Suprapubic skin (tissue), 4 donors: Measurements from ENCODE around the gene DNAH3.

Experiments used
- CTCF ChIP-seq, 2 donors: fragments of 200-600 bp in 1 of 2; fragments of 450-650 bp in 1 of 2; sonication (generic) in 1 of 2; IDR thresholded peaks; one replicate each; pipeline ENCODE4 v1.5.1; 2016 to 2019; ENCODE audit warnings: antibody characterized with exemption in 2 of 2, mild to moderate bottlenecking in 1 of 2, moderate library complexity in 1 of 2
- EP300 ChIP-seq: sonication (generic); formaldehyde crosslinking; IDR thresholded peaks from one replicate; pipeline ENCODE4 v1.6.1; 2017; ENCODE audit warnings: antibody characterized with exemption
- POLR2A ChIP-seq, 2 donors: fragments of 450-650 bp; IDR thresholded peaks; one replicate each; pipeline ENCODE4 v1.6.1; 2017; ENCODE audit warnings: antibody characterized with exemption in 2 of 2, mild to moderate bottlenecking in 2 of 2, moderate library complexity in 2 of 2
- POLR2AphosphoS5 ChIP-seq, 3 donors: sonication (generic); formaldehyde crosslinking; IDR thresholded peaks; one replicate each; pipeline ENCODE4 v1.6.1; 2017; ENCODE audit warnings: antibody characterized with exemption in 3 of 3

- no peak for TF ChIP-seq POLR2A (IDR thresholded peaks at IDR 0.05)
- no peak for TF ChIP-seq CTCF (IDR thresholded peaks at IDR 0.05)
- TF ChIP-seq POLR2AphosphoS5 (IDR thresholded peaks at IDR 0.05) = no peak
- TF ChIP-seq EP300 = no peak
These were observed 92.8 kb downstream of the DNAH3 start for GRCh38 chr16:21057875-21058274.
